Measurements from ENCODE around the gene LBH.
A peak's percentile ranks its signal among the peaks of the same experiment; 100 is the strongest.

The LBH gene

GRCh38 chr2:30277582-30277981 is 46.2 kb downstream of the LBH start:
- DNase-seq = no peak

GRCh38 chr2:30278419-30278818 is 47.1 kb downstream of the LBH start:
- no peak for DNase-seq

- DNase-seq = no peak
These were observed 49.5 kb downstream of the LBH start for GRCh38 chr2:30280596-30281434.

GRCh38 chr2:30282081-30282480 is 50.7 kb downstream of the LBH start:
- no peak for DNase-seq

- no peak for DNase-seq
These were observed 51.4 kb downstream of the LBH start for GRCh38 chr2:30282721-30283120.

GRCh38 chr2:30283931-30284565 is 52.7 kb downstream of the LBH start:
- no peak for DNase-seq

- no peak for DNase-seq
These were observed 54.4 kb downstream of the LBH start for GRCh38 chr2:30285758-30286157.

GRCh38 chr2:30287190-30287840 is 56.0 kb downstream of the LBH start:
- no peak for DNase-seq

GRCh38 chr2:30287857-30288513 is 56.7 kb downstream of the LBH start:
- no peak for DNase-seq

- no peak for DNase-seq
These were observed 57.2 kb downstream of the LBH start for GRCh38 chr2:30288561-30288960.

- DNase-seq = no peak
These were observed 62.1 kb downstream of the LBH start for GRCh38 chr2:30293303-30293921.

GRCh38 chr2:30294133-30294532 is 62.8 kb downstream of the LBH start:
- no peak for DNase-seq

GRCh38 chr2:30296496-30296895 is 65.2 kb downstream of the LBH start:
- no peak for DNase-seq

GRCh38 chr2:30298302-30298701 is 67.0 kb downstream of the LBH start:
- DNase-seq = no peak

- DNase-seq = no peak
These were observed 68.8 kb downstream of the LBH start for GRCh38 chr2:30300122-30300455.

GRCh38 chr2:30300456-30301221 is 69.3 kb downstream of the LBH start:
- DNase-seq = no peak

GRCh38 chr2:30301551-30301950 is 70.2 kb downstream of the LBH start:
- DNase-seq = no peak

GRCh38 chr2:30302566-30302965 is 71.2 kb downstream of the LBH start:
- peak; percentile 69 for DNase-seq

GRCh38 chr2:30303095-30303494 is 71.8 kb downstream of the LBH start:
- DNase-seq = no peak

GRCh38 chr2:30305235-30305634 is 73.9 kb downstream of the LBH start:
- peak; percentile 49 for DNase-seq

GRCh38 chr2:30306522-30306921 is 75.2 kb downstream of the LBH start:
- no peak for DNase-seq

- no peak for DNase-seq
These were observed 76.9 kb downstream of the LBH start for GRCh38 chr2:30308280-30308679.
